ENCODE measurements around the gene LYPLA2. TPM values are rescaled to one million over a fixed set of nuclear protein-coding genes. Genes with fewer than 3 reads are reported as not detected.
"Not testable (repeated sequence)": the region's sequence is repeated elsewhere in the genome, so short reads cannot be mapped to it uniquely, and the experiment has no call there.

The LYPLA2 gene
- total RNA-seq, 2 experiments from 2014 or later = 75.7 to 87.2 TPM

DNA sequence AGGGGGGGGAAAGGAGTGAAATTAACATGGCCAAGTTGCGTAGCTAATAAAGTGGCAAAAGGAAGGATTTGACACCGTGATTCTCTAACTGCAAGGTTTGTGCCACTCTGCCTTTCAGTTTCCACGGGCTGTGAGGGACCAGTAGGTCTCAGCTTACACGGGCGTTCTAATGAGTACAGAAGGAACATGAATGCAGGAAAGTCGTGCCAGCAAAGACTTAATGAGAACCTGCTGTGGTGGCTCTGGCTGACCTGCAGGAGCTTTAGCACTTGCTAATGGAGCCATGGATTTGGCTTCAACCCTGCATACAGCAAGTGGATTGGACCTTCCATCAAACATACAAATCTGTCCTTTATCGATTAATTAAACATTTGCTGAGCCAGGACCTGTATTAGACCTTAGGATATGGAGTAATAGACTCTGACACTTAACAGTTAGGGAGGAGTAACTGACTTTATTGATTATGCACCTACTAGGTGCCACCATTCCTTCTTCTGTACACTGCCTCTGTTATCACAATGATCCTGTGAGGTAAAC, 27.8 kb upstream of the LYPLA2 start:
- no peak overlapping the region for H3K27ac Mint-ChIP-seq
- H3K4me1 Mint-ChIP-seq = no peaks in the 10 kb centered on the region
- no peak for DNase-seq
- ATAC-seq = no peak
- CTCF ChIA-PET = interaction anchor here (1.0 to 1.2 kb wide), 3 partner anchors 9 to 965 kb away, joined by 3 to 4 read pairs (median 4); no protein-coding TSS in a partner anchor
- H3K27me3 Mint-ChIP-seq = no peaks in the 10 kb centered on the region
- H3K36me3 Mint-ChIP-seq = peaks cover 29% of the 10 kb centered on the region
- H3K4me3 Mint-ChIP-seq = no peak overlapping the region
- no peaks in the 10 kb centered on the region for H3K9me3 Mint-ChIP-seq (ENCODE audit: low read depth)

DNA sequence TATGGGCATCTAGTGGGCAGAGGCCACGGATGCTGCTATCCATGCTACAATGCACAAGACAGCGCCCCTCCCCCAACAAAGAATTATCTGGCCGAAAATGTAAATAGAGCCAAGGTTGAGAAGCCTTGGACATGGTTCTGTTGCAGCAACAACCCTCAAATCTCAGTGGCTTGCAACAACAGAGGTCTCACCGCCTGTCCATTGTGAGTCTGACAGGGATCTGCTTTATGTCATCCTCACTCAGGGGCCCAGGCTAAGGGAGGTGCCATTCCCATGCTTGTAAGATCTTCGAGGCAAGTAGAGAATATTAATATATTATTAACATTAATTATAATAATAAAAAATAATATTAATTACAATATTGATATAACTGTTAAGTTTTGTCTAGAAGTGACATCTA, 22.2 kb upstream of the LYPLA2 start:
- Mint-ChIP-seq H3K4me1 (peaks cover 8% of the 10 kb centered on the region), H3K36me3 (peaks cover 13% of the 10 kb centered on the region), H3K27ac (no peak overlapping the region), H3K4me3 (no peak overlapping the region), H3K9me3 (ENCODE audit: low read depth) (no peaks in the 10 kb centered on the region), H3K27me3 (no peaks in the 10 kb centered on the region)
- ATAC-seq (no peak), DNase-seq (no peak)
- CTCF ChIA-PET = no interaction called here

DNA sequence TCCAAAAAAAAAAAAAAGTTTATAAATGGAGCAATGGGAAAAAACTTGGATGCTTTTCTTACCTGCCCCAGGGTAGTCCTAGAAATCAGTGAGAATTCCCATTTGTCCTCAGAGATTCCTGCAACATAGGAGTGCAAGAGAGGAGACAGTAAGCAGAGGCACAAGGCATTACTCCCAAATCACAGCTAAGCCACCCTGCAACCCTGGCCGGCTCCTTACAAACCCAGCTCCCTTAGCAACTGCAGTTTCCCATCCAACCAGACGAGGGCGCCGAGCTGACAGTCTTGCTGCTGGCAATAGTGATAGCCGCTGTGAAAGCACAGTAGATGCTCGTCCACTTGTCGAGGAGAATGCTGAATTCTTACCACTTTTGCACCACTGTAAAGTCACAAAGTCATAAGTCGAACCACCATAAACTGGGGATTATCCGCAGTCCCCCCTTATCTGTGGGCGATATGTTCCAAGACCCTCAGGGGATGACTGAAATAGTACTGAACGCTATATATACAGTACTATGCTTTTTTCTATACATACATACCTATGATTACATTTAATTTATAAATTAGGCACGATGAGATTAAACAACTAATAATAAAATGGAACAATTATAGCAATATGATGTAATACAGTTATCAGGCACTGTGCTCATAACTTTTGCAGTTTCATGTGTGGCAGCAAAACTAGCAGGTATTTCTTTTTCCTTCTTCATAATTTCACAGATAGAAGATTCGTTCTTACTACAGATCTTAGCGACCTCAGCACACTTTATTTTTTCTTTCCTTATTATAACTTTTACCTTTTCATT, 18.7 kb upstream of the LYPLA2 start:
- ATAC-seq = peak; percentile 95
- peak; percentile 93 for DNase-seq
- Mint-ChIP-seq H3K4me1 (peaks cover 35% of the 10 kb centered on the region), H3K27ac (no peak overlapping the region), H3K9me3 (ENCODE audit: low read depth) (no peaks in the 10 kb centered on the region), H3K36me3 (peaks cover 7% of the 10 kb centered on the region), H3K27me3 (no peaks in the 10 kb centered on the region), H3K4me3 (no peak overlapping the region)
- CTCF ChIA-PET = interaction anchor here (0.6 to 3.1 kb wide), 46 partner anchors 9 to 340 kb away, joined by 3 to 54 read pairs (median 4); partner anchors contain the start of genes CNR2, ELOA, FUCA1 and GALE

DNA sequence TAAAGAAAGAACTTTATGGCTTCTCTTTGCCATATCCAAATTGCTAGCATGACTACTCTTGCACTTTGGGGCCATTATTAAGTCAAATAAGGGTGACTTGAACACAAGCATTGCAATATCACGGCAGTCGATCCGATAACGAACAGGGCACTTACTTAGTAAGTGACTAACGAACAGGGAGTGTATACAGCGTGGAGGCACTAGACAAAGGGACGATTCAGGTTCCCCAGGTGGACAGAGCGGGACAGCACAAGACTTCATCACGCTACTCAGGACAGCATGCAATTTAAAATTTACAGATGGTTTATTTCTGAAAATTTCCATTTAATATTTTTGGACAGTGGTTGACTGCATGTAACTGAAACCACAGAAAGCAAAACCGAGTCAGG, 18.1 kb upstream of the LYPLA2 start:
- no peak for ATAC-seq
- no peak overlapping the region for H3K27ac Mint-ChIP-seq
- peaks cover 41% of the 10 kb centered on the region for H3K4me1 Mint-ChIP-seq
- CTCF ChIA-PET = interaction anchor here (2.2 kb wide), 1 partner anchor 14 kb away, joined by 7 read pairs; no protein-coding TSS in a partner anchor
- no peak overlapping the region for H3K4me3 Mint-ChIP-seq
- DNase-seq = no peak
- peaks cover 4% of the 10 kb centered on the region for H3K36me3 Mint-ChIP-seq
- H3K27me3 Mint-ChIP-seq = no peaks in the 10 kb centered on the region
- H3K9me3 Mint-ChIP-seq (ENCODE audit: low read depth) = no peaks in the 10 kb centered on the region

DNA sequence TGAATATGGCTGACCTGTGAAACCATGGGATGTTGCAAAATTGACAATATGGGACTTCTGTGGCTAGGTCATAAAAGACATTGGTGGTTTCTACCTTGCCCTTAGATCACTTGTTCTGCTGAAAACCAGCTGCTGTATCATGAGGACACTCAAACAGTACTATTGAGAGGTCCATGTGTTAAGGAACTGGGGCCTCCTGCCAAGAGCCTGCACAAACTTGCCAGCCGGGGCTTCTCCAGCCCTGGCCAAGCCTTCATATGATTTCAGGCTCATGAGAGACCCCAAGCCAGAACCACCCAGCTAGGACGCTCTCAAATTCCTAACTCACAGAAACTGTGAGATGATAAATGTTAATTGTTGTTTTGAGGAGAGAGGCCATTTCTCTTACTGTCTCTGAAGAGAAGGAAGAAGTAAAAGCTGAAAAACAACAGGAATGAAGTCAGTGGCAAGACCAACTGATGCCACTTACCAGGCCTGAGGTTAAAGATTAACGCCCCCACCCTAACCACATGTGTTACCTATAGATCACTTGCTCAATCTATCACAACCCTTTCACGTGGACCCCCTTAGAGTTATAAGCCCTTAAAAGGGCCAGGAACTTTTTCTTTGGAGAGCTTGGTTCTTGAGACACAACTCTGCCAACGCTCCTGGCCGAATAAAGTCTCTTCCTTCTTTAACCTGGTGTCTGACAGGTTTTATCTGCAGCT, 16.6 kb upstream of the LYPLA2 start:
- DNase-seq (no peak), ATAC-seq (no peak)
- Mint-ChIP-seq H3K27ac (no peak overlapping the region), H3K9me3 (ENCODE audit: low read depth) (no peaks in the 10 kb centered on the region), H3K27me3 (no peaks in the 10 kb centered on the region), H3K36me3 (peaks cover 5% of the 10 kb centered on the region), H3K4me1 (peaks cover 49% of the 10 kb centered on the region), H3K4me3 (no peak overlapping the region)
- CTCF ChIA-PET = interaction anchor here (0.7 to 2.2 kb wide), 8 partner anchors 12 to 177 kb away, joined by 3 to 7 read pairs (median 4); no protein-coding TSS in a partner anchor

DNA sequence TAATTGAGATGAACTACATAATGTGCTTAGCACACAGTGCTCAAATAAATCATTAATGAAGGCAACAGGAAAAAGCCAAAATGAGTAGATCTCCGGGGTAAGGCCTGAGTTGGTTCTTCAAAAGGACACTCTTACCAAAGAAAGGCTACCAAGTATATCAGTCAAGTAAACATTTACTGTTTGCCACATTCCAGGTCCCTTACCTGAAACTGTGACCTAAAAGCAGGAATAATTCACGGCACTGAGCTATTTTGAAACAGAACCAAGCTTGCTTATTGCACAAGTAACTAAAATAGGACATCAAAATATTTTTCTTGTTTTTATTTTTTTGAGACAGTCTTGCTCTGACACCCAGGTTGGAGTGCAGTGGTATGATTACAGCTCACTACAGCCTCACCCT, 14.7 kb upstream of the LYPLA2 start:
- CTCF ChIA-PET = interaction anchor here (1.1 to 2.0 kb wide), 6 partner anchors 10 to 178 kb away, joined by 3 to 10 read pairs (median 4); partner anchors contain the start of gene ELOA
- no peak overlapping the region for H3K4me3 Mint-ChIP-seq
- no peak for ATAC-seq
- no peaks in the 10 kb centered on the region for H3K27me3 Mint-ChIP-seq
- H3K36me3 Mint-ChIP-seq = peaks cover 14% of the 10 kb centered on the region
- H3K27ac Mint-ChIP-seq = no peak overlapping the region
- H3K9me3 Mint-ChIP-seq (ENCODE audit: low read depth) = no peaks in the 10 kb centered on the region
- no peak for DNase-seq
- peaks cover 61% of the 10 kb centered on the region for H3K4me1 Mint-ChIP-seq

DNA sequence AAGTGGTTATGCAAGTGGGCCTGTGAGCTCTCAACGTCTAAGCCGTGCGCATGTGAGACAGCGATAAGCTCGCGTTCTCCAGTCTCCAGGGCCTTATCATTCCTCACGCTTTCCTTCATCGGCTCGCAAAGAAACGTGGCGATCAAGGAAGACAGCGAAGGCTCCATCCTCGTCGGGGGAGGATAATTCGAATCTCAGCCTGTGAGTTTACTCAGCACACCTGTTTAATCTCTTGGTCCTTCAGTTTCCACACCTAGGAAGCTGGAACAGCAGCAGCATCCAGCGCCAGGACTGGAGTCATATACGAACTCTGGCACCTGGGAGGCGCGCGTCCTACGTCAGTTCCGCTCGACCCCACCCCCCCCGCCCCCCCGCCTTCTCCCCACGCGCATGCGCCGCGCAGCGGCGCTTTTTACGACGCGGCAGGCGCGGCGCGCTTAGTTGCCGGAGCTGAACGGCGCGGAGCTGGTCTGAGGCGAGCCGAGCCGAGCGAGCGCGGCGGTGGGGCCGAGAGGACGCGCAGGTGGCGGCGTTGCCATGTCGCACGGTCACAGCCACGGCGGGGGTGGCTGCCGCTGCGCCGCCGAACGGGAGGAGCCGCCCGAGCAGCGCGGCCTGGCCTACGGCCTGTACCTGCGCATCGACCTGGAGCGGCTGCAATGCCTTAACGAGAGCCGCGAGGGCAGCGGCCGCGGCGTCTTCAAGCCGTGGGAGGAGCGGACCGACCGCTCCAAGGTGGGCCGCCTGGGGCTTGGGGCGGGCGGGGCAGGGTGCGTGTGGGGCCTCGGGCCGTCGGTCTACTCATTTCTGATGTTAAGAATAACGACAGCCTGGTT, 12.7 kb upstream of the LYPLA2 start, which contains the start of gene PITHD1:
Gene PITHD1, plus strand, starts transcription at position 440 of the 836 bp plus-strand sequence. Its CDS starts 98 bp downstream, at position 538.
- Mint-ChIP-seq H3K9me3 (ENCODE audit: low read depth) (no peaks in the 10 kb centered on the region), H3K27me3 (no peaks in the 10 kb centered on the region), H3K27ac (peak within 1 kb of the TSS; percentile 94), H3K4me1 (peaks cover 59% of the 10 kb centered on the region), H3K36me3 (peaks cover 15% of the 10 kb centered on the region), H3K4me3 (peak within 1 kb of the TSS; percentile 96)
- ATAC-seq = peak; percentile 88
- peak; percentile 87 for DNase-seq
- CTCF ChIA-PET = interaction anchor here (0.6 to 5.4 kb wide), 9 partner anchors 12 to 281 kb away, joined by 3 to 38 read pairs (median 4); partner anchors contain the start of genes LYPLA2 and RPL11

DNA sequence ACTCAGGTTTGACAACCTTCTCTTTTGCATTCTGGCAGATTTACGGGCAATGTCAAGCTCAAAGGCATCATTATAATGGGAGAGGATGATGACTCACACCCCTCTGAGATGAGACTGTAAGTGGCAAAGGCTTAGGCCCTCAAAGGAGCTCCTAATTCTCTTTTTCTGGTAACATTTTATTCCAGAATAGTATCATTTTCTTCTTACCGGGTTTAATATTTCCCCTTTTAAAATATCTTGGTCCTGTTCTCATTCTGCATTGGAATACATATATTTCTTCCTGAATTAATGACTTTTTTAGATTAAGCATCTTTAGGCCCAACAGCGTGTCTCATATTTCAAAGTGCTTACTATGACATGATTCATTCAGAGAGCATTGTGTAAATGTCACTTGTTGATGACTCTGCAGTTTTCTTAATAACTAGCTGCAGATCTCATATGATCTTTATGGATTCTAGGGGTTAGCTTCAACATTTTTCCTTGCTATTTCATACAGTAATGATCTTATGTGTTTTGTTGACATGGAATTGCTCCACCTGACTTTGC, 11.0 kb upstream of the LYPLA2 start:
- DNase-seq (no peak), ATAC-seq (no peak)
- Mint-ChIP-seq H3K27ac (peak overlapping the region; percentile 90), H3K36me3 (peaks cover 21% of the 10 kb centered on the region), H3K27me3 (no peaks in the 10 kb centered on the region), H3K4me1 (peaks cover 49% of the 10 kb centered on the region), H3K9me3 (ENCODE audit: low read depth) (no peaks in the 10 kb centered on the region), H3K4me3 (peak overlapping the region; percentile 96)
- CTCF ChIA-PET = interaction anchor here (1.0 to 5.4 kb wide), 7 partner anchors 8 to 137 kb away, joined by 4 to 38 read pairs (median 6); partner anchors contain the start of genes GALE, LYPLA2 and RPL11

DNA sequence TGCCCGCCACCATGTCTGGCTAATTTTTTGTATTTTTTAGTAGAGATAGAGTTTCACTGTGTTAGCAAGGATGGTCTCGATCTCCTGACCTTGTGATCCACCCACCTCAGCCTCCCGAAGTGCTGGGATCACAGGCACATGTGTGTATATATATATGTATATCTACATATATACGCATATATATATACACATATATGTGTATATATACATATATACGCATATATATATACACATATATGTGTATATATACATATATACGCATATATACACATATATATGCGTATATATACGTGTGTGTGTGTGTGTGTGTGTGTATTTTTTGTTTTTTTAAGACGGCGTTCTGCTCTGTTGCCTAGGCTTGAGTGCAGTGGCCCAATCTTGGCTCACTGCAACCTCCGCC, 7.8 kb upstream of the LYPLA2 start:
- not testable (repeated sequence) for H3K9me3 Mint-ChIP-seq (ENCODE audit: low read depth); H3K27ac Mint-ChIP-seq; ATAC-seq; H3K4me3 Mint-ChIP-seq; H3K27me3 Mint-ChIP-seq; DNase-seq
- peaks cover 24% of the 10 kb centered on the region for H3K4me1 Mint-ChIP-seq
- H3K36me3 Mint-ChIP-seq = peaks cover 48% of the 10 kb centered on the region
- CTCF ChIA-PET = interaction anchor here (1.8 to 3.5 kb wide), 2 partner anchors 12 to 28 kb away, joined by 5 to 16 read pairs; no protein-coding TSS in a partner anchor

DNA sequence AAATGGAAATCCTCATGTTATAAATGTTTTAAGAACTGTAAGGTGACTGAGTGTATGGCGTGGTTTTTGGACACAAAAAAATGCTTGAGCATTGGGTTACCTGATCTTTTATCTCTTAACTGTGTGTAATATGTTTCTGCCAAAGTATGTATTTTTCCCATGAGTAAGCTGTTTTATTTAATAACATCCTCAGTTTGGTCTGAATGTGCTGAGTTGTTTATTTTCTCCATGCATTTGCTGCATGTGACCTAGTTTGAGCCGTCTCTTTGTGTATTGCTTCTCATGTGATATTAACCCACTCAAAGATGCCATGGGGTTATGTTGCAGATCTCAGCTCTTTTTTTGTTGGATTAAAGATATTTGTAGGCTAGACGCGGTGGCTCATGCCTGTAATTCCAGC, 6.1 kb upstream of the LYPLA2 start:
- Mint-ChIP-seq H3K27ac (no peak overlapping the region), H3K4me1 (peaks cover 14% of the 10 kb centered on the region), H3K9me3 (ENCODE audit: low read depth) (no peaks in the 10 kb centered on the region), H3K27me3 (no peaks in the 10 kb centered on the region), H3K4me3 (no peak overlapping the region), H3K36me3 (peaks cover 44% of the 10 kb centered on the region)
- no peak for DNase-seq
- CTCF ChIA-PET = interaction anchor here (0.7 to 3.5 kb wide), 3 partner anchors 13 to 32 kb away, joined by 3 to 16 read pairs (median 7); no protein-coding TSS in a partner anchor
- no peak for ATAC-seq

DNA sequence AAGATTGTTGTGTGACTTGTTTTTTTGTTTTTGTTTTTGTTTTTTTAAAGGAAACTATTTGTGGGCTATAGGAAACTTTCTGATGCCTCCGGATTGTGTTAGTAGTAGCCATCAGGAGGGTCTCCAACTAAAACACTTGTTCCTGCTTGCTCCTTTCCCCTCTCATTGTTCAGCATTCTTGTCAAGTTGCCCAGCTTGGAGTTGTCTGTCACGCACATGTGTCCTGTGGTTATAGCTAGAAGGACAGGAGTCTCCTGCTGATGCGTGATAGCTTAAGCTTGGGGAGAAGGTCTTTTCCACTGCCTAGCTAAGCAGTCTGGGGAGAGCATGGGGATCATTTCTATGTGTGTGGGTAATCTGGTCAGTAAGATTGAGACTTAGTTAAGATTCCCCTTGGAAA, 3.2 kb upstream of the LYPLA2 start:
- Mint-ChIP-seq H3K27me3 (no peaks in the 10 kb centered on the region), H3K4me3 (no peak overlapping the region), H3K4me1 (peaks cover 17% of the 10 kb centered on the region), H3K27ac (no peak overlapping the region), H3K9me3 (ENCODE audit: low read depth) (no peaks in the 10 kb centered on the region), H3K36me3 (peaks cover 34% of the 10 kb centered on the region)
- no peak for ATAC-seq
- CTCF ChIA-PET = interaction anchor here (1.2 to 4.8 kb wide), 3 partner anchors 8 to 81 kb away, joined by 3 to 38 read pairs (median 11); partner anchors contain the start of gene PITHD1
- DNase-seq = no peak

DNA sequence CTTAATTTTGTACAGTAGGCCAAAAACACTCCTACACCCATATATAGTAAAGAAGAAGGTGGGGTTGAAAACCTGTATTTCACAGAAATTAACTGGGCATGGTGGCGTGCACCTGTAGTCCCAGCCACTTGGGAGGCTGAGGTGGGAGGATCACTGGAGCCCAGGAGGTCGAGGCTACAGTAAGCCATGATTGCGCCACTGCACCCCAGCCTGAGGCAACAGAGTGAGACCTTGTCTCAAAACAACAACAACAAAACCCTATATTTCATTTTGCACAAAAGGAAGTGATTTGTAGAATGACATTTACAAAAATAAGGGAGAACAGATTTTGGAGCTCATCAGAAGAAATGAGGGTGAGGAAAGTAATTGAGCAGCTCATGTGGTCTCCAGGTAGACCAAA, 2.2 kb upstream of the LYPLA2 start:
- CTCF ChIA-PET = interaction anchor here (1.0 to 4.8 kb wide), 4 partner anchors 9 to 80 kb away, joined by 3 to 38 read pairs (median 8); partner anchors contain the start of genes HMGCL and PITHD1
- no peaks in the 10 kb centered on the region for H3K27me3 Mint-ChIP-seq
- peaks cover 34% of the 10 kb centered on the region for H3K36me3 Mint-ChIP-seq
- no peaks in the 10 kb centered on the region for H3K9me3 Mint-ChIP-seq (ENCODE audit: low read depth)
- H3K4me3 Mint-ChIP-seq = no peak overlapping the region
- peak overlapping the region; percentile 58 for H3K27ac Mint-ChIP-seq
- H3K4me1 Mint-ChIP-seq = peaks cover 19% of the 10 kb centered on the region
- ATAC-seq (no peak), DNase-seq (no peak)
